Gastrocnemius medialis (tissue), 4 donors: Measurements from ENCODE around the gene PPP1R37. TPM values are rescaled to one million over a fixed set of nuclear protein-coding genes. Genes with fewer than 3 reads are reported as not detected.

Experiments
- ATAC-seq, 2 donors: fragments of 150-250 bp; one replicate each; pipeline ENCODE4 v1.9.1; 2016
- DNase-seq, 2 donors: peaks; one replicate each; pipeline ENCODE4 v3.0.0-alpha.2; 2019
- H3K27ac ChIP-seq, 4 donors: fragments of 200-600 bp; sonication (generic); 1 replicate in 1 of 4; 2 replicates in 3 of 4; pipeline ENCODE4 v1.5.1; 2016 to 2018; ENCODE audit warnings: mild to moderate bottlenecking in 2 of 4, moderate library complexity in 1 of 4
- H3K27me3 ChIP-seq, 3 donors: fragments of 200-600 bp; sonication (generic) in 2 of 3; 1 replicate in 1 of 3; 2 replicates in 2 of 3; pipeline versions ENCODE4 v1.5.1 to v1.6.0; 2016 to 2019; ENCODE audit warnings: mild to moderate bottlenecking in 1 of 3, moderate library complexity in 1 of 3
- H3K36me3 ChIP-seq, 2 donors: fragments of 200-600 bp; sonication (generic) in 1 of 2; one replicate each; pipeline ENCODE4 v1.5.1; 2017 to 2018
- H3K4me1 ChIP-seq, 2 donors: fragments of 200-600 bp; sonication (generic) in 1 of 2; one replicate each; pipeline ENCODE4 v1.5.1; 2016 to 2017; ENCODE audit warnings: mild to moderate bottlenecking in 2 of 2
- H3K4me3 ChIP-seq, 4 donors: fragments of 200-600 bp; sonication (generic) in 3 of 4; 1 replicate in 1 of 4; 2 replicates in 3 of 4; pipeline ENCODE4 v1.5.1; 2016 to 2019; ENCODE audit warnings: mild to moderate bottlenecking in 2 of 4
- H3K9me3 ChIP-seq, 3 donors: fragments of 200-600 bp; sonication (generic) in 2 of 3; 1 replicate in 1 of 3; 2 replicates in 2 of 3; pipeline ENCODE4 v1.5.1; 2016 to 2019
- POLR2A ChIP-seq, 2 donors: fragments of 450-650 bp; IDR thresholded peaks; one replicate each; pipeline ENCODE4 v1.6.1; 2017; ENCODE audit warnings: antibody characterized with exemption in 2 of 2, mild to moderate bottlenecking in 2 of 2, moderate library complexity in 2 of 2
- in situ Hi-C, 4 donors: fragments of 200-750 bp; cut with MboI; loops; one replicate each; pipeline versions ENCODE4 v1.15.0 to v1.8.0; 2017; ENCODE audit warnings: low sequenced_read_pairs in 4 of 4
- intact Hi-C: fragments of 100-400 bp; cut with DNase I; formaldehyde crosslinking; loops from one replicate; pipeline ENCODE4 v1.15.1; 2023; ENCODE audit warnings: low total_unique reads
- total RNA-seq, 4 donors: library from RNA; depleted of rRNA; stranded (reverse); fragments of >200 nt; gene quantifications; one replicate each; pipeline versions ENCODE4 v1.1.0 to v1.2.3, GENCODE V29; 2016
- TF ChIP-seq, protein P1 (sequence below), 5 experiments: fragments of 450-650 bp in 3 of 5; fragments of 200-600 bp in 2 of 5; sonication (generic) in 2 of 5; IDR thresholded peaks in 4 of 5; conservative IDR thresholded peaks in 1 of 5; 1 replicate in 4 of 5; 2 replicates in 1 of 5; pipeline ENCODE4 v1.5.1; 2016 to 2019; ENCODE audit warnings: antibody characterized with exemption in 5 of 5, mild to moderate bottlenecking in 3 of 5, moderate library complexity in 3 of 5

The PPP1R37 gene
- total RNA-seq, 4 donors from 2014 or later = 30.5 to 51.1 (median 39.7) TPM

DNA sequence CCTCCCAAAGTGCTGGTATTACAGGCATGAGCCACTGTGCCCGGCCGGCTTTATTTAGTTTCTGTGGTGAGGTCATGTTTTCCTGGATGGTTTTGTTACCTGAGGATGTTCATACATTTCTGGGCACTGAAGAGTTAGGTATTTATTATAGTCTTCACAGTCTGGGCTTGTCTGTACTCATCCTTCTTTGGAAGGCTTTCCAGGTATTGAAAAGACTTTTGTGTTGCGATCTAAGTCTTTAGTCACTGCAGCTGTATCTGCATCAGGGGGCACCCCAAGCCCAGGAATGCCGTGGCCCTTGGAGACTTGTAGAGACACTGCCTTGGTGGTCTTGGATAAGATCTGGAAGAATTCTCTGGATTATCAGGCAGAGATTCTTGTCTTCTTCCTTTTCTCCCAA is 98.4 kb downstream of the PPP1R37 start:
- Histone ChIP-seq H3K4me3 (no peak overlapping the region), H3K9me3 (no peaks in the 10 kb centered on the region), H3K27me3 (no peaks in the 10 kb centered on the region), H3K36me3 (no peaks in the 10 kb centered on the region), H3K27ac (no peak overlapping the region), H3K4me1 (no peaks in the 10 kb centered on the region)
- intact Hi-C loops = no loop called here
- DNase-seq (no peak), ATAC-seq (no peak)
- TF ChIP-seq, protein P1, sequence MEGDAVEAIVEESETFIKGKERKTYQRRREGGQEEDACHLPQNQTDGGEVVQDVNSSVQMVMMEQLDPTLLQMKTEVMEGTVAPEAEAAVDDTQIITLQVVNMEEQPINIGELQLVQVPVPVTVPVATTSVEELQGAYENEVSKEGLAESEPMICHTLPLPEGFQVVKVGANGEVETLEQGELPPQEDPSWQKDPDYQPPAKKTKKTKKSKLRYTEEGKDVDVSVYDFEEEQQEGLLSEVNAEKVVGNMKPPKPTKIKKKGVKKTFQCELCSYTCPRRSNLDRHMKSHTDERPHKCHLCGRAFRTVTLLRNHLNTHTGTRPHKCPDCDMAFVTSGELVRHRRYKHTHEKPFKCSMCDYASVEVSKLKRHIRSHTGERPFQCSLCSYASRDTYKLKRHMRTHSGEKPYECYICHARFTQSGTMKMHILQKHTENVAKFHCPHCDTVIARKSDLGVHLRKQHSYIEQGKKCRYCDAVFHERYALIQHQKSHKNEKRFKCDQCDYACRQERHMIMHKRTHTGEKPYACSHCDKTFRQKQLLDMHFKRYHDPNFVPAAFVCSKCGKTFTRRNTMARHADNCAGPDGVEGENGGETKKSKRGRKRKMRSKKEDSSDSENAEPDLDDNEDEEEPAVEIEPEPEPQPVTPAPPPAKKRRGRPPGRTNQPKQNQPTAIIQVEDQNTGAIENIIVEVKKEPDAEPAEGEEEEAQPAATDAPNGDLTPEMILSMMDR (IDR thresholded peaks at IDR 0.05 in 4 of 5, conservative IDR thresholded peaks at IDR 0.05 in 1 of 5) = no peak
- TF ChIP-seq POLR2A (IDR thresholded peaks at IDR 0.05) = no peak
- in situ Hi-C loops = no loop called here

DNA sequence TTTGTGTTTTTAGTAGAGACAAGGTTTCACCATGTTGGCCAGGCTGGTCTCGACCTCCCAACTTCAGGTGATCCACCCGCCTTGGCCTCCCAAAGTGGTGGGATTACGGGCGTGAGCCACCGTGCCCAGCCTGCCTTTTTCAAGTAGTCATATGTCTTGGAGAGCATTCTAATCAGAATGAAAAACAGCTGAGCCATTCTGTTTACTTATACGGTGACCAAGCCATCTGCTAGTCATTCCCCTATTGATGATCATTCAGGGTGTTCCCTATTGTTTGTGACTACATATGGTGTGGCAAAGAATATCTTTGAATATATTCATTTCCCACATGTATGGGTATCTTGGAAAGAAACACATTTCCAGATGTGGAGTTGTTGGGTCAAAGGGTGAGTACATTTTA is 102.8 kb downstream of the PPP1R37 start:
- ATAC-seq = no peak
- no peaks in the 10 kb centered on the region for H3K36me3 ChIP-seq
- no peaks in the 10 kb centered on the region for H3K4me1 ChIP-seq
- no peak for DNase-seq
- in situ Hi-C loops = no loop called here
- H3K27me3 ChIP-seq = no peaks in the 10 kb centered on the region
- intact Hi-C loops = loop anchor here (5.0 kb wide), 1 partner anchor 52 kb away; the partner anchor contains the start of gene EXOC3L2
- no peaks in the 10 kb centered on the region for H3K9me3 ChIP-seq
- TF ChIP-seq, protein P1 (IDR thresholded peaks at IDR 0.05 in 4 of 5, conservative IDR thresholded peaks at IDR 0.05 in 1 of 5) = no peak
- TF ChIP-seq POLR2A (IDR thresholded peaks at IDR 0.05) = no peak
- H3K27ac ChIP-seq = no peak overlapping the region
- H3K4me3 ChIP-seq = no peak overlapping the region

Other genes with a start within 250 kb of the PPP1R37 start
- 10 to 100 TPM; 10.3 to 20.8 (median 16.7) TPM for gene NECTIN2, start 246.9 kb upstream of the PPP1R37 start, total RNA-seq
- 100 to 1,000 TPM in 1 of 4 donors, 10 to 100 TPM in 3; 75.1 to 148 (median 86.0) TPM for gene TOMM40, start 201.9 kb upstream of the PPP1R37 start, total RNA-seq
- gene APOE, start 187.4 kb upstream of the PPP1R37 start, total RNA-seq = 10 to 100 TPM; 18.9 to 36.5 (median 29.1) TPM
- gene APOC1, start 178.6 kb upstream of the PPP1R37 start, total RNA-seq = 10 to 100 TPM in 1 of 4 donors, 1 to 10 TPM in 3; 1.1 to 18.7 (median 7.9) TPM
- not detected for gene APOC4, start 150.9 kb upstream of the PPP1R37 start, total RNA-seq
- 10 to 100 TPM in 1 of 4 donors, 1 to 10 TPM in 1, not detected in 2; 8.9 to 24.0 TPM for gene APOC2, start 147.1 kb upstream of the PPP1R37 start, total RNA-seq
- gene CLPTM1, start 137.8 kb upstream of the PPP1R37 start, total RNA-seq = 100 to 1,000 TPM in 1 of 4 donors, 10 to 100 TPM in 3; 61.3 to 116 (median 89.4) TPM
- 10 to 100 TPM in 3 of 4 donors, 1 to 10 TPM in 1; 8.4 to 21.5 (median 12.9) TPM for gene RELB, start 91.7 kb upstream of the PPP1R37 start, total RNA-seq
- gene CLASRP, start 54.1 kb upstream of the PPP1R37 start, total RNA-seq = 100 to 1,000 TPM in 2 of 4 donors, 10 to 100 TPM in 2; 28.8 to 121 (median 91.5) TPM
- not detected for gene ZNF296, start 16.7 kb upstream of the PPP1R37 start, total RNA-seq
- gene GEMIN7, start 13.9 kb upstream of the PPP1R37 start, total RNA-seq = 10 to 100 TPM; 18.6 to 33.4 (median 27.9) TPM
- gene NKPD1, start 67.8 kb downstream of the PPP1R37 start, total RNA-seq = under 1 TPM in 1 of 4 donors, not detected in 3; 0.16 TPM
- gene TRAPPC6A, start 85.1 kb downstream of the PPP1R37 start, total RNA-seq = 10 to 100 TPM; 18.4 to 29.2 (median 24.8) TPM
- 10 to 100 TPM in 1 of 4 donors, 1 to 10 TPM in 3; 1.9 to 14.9 (median 5.8) TPM for gene BLOC1S3, start 85.6 kb downstream of the PPP1R37 start, total RNA-seq
- under 1 TPM in 2 of 4 donors, not detected in 2; 0.46 to 0.55 TPM for gene EXOC3L2, start 152.2 kb downstream of the PPP1R37 start, total RNA-seq
- gene MARK4, start 158.1 kb downstream of the PPP1R37 start, total RNA-seq = 10 to 100 TPM; 12.2 to 42.5 (median 22.1) TPM
- gene CKM, start 229.7 kb downstream of the PPP1R37 start, total RNA-seq = over 10,000 TPM; 18,507 to 37,792 (median 27,366) TPM
- gene KLC3, start 247.6 kb downstream of the PPP1R37 start, total RNA-seq = 1 to 10 TPM in 1 of 4 donors, not detected in 3; 2.7 TPM